Fibroblast of mammary gland (primary cell): ENCODE measurements around the gene PCYT2.

Experiments used
- DNase-seq: peaks from one replicate; pipeline ENCODE4 v3.0.0-alpha.2; 2010; ENCODE audit warnings: low read depth
- H3K4me3 ChIP-seq: 2 replicates; pipeline ENCODE4 v1.5.1; 2011; ENCODE audit warnings: low read depth, mild to moderate bottlenecking, low read length, moderate library complexity; ENCODE audit not compliant: control insufficient read depth
- CTCF ChIP-seq: conservative IDR thresholded peaks from 2 replicates; pipeline ENCODE4 v1.5.1; 2011; ENCODE audit warnings: low read depth, low read length, inconsistent platforms; ENCODE audit not compliant: control insufficient read depth, insufficient read depth

Gene PCYT2

GRCh38 chr17:81926451-81927151 lies 15.4 kb upstream of the PCYT2 start:
- H3K4me3 ChIP-seq: peak overlapping the region; percentile 71
- DNase-seq: peak; percentile 78
- no peak for TF ChIP-seq CTCF

GRCh38 chr17:81925860-81926450 lies 14.8 kb upstream of the PCYT2 start:
- TF ChIP-seq CTCF: no peak
- peak overlapping the region; percentile 71 for H3K4me3 ChIP-seq
- no peak for DNase-seq

GRCh38 chr17:81924557-81925532 lies 13.6 kb upstream of the PCYT2 start:
- TF ChIP-seq CTCF: no peak
- no peak overlapping the region for H3K4me3 ChIP-seq
- DNase-seq: no peak

- TF ChIP-seq CTCF: no peak
- peak; percentile 77 for DNase-seq
- H3K4me3 ChIP-seq: peak overlapping the region; percentile 31
Measured at GRCh38 chr17:81923302-81924260, 12.4 kb upstream of the PCYT2 start.

GRCh38 chr17:81922566-81923301 lies 11.5 kb upstream of the PCYT2 start:
- no peak overlapping the region for H3K4me3 ChIP-seq
- no peak for DNase-seq
- no peak for TF ChIP-seq CTCF
